Raji (cell line): ENCODE measurements around the gene RAG2.

Source experiments
- POLR2A ChIP-seq: IDR thresholded peaks from 2 replicates; pipeline ENCODE4 v1.6.1; 2011; ENCODE audit warnings: low read depth, low read length, control low read depth; ENCODE audit not compliant: insufficient read depth

RAG2 gene

DNA sequence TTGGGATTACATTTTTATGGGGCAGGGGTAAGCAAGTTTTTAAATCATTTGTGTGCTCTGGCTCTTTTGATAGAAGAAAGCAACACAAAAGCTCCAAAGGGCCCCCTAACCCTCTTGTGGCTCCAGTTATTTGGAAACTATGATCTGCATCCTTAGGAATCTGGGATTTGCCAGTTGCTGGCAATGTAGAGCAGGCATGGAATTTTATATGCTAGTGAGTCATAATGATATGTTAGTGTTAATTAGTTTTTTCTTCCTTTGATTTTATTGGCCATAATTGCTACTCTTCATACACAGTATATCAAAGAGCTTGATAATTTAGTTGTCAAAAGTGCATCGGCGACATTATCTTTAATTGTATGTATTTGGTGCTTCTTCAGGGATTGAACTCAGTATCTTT is 20.2 kb downstream of the RAG2 start:
- no peak for TF ChIP-seq POLR2A

DNA sequence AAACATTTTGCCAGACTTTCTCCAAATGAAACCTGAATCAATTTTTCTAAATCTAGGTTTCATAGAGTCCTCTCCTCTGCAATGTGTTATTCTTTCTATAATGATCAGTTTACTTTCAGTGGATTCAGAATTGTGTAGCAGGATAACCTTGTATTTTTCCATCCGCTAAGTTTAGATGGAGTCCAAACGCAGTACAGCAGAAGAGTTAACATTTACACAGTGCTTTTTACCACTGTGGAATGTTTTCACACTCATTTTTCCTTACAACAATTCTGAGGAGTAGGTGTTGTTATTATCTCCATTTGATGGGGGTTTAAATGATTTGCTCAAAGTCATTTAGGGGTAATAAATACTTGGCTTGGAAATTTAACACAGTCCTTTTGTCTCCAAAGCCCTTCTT is 20.7 kb downstream of the RAG2 start:
- no peak for TF ChIP-seq POLR2A

DNA sequence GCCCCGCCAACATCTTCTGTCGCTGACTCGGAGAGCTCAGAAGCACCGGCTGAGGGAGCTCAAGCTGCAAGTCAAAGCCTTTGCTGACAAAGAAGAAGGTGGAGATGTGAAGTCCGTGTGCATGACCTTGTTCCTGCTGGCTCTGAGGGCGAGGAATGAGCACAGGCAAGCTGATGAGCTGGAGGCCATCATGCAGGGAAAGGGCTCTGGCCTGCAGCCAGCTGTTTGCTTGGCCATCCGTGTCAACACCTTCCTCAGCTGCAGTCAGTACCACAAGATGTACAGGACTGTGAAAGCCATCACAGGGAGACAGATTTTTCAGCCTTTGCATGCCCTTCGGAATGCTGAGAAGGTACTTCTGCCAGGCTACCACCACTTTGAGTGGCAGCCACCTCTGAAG is 23.6 kb downstream of the RAG2 start:
- TF ChIP-seq POLR2A = no peak

DNA sequence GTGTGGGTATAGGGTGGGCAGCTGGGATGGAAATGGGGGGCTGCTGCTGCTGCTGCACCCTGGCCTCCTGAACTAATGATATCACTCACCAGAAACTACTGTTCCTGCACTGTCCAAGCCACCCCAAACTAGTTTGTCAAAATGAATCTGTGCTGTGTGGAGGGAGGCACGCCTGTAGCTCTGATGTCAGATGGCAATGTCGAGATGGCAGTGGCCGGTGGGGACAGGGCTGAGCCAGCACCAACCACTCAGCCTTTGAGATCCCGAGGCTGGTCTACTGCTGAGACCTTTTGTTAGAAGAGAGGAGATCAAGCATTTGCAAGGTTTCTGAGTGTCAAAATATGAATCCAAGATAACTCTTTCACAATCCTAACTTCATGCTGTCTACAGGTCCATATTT is 28.9 kb downstream of the RAG2 start:
- no peak for TF ChIP-seq POLR2A

DNA sequence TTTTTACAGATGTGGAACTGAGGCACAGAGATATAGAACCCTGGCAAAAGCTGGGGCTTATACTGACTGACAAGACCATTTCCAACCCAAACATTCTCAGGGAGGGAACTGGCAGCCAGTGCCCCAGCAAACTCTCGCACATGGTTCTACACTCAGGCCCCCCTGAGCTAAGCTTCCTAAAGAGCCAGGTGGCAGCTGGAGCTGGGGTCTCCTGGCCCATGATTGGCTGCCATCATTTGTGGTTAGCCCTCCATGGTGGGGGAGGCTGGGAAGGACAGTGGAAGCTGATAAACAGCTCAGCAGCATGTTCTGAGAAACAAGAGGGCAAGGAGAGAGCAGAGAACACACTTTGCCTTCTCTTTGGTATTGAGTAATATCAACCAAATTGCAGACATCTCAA is 30.3 kb downstream of the RAG2 start, which contains the start of gene RAG1:
TSS of gene RAG1 (plus strand) at position 314 of the 400 bp plus-strand sequence. CDS start 5,298 bp downstream, outside the sequence.
- TF ChIP-seq POLR2A = no peak

GRCh38 chr11:36566407-36567053 is 31.5 kb downstream of the RAG2 start:
- no peak for TF ChIP-seq POLR2A

- no peak for TF ChIP-seq POLR2A
Observed at GRCh38 chr11:36565031-36565610, 32.9 kb downstream of the RAG2 start.

- no peak for TF ChIP-seq POLR2A
Observed at GRCh38 chr11:36564376-36565030, 33.5 kb downstream of the RAG2 start.

DNA sequence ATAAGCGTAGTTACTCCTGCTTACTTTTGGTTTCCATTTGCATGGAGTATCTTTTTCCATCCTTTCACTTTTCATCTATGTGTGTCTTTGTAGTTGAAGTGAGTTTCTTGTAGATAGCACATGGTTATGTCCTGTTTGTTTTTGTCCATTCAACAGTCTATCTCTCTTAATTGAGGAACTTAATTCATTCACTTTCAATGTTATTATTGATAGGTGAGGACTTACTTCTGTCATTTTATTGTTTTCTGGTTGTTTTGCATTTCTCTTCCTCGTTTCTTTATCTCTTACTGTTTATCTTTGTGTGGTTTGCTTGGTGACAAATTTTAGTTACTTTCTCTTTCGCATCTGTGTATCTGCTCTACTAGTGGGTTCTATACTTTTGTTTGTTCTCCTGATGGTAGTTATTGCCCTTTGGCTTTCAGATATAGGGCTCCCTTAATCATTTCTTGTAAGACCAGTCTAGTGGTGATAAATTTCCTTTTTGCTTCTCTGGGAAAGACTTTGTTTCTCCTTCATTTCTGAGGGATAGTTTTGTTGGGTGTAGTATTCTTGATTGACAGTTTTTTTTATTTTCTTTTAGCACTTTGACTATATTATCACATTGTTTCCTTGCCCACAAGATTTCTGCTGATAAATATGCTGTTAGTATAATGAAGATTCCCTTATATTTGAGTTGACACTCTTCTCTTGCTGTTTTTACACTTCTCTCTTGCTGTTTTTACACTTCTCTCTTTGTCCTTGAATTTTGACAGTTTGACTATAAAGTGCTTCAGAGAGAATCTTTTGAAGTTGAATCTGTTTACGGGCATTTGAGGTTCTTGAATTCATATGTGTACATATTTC is 39.2 kb downstream of the RAG2 start:
- no peak for TF ChIP-seq POLR2A

DNA sequence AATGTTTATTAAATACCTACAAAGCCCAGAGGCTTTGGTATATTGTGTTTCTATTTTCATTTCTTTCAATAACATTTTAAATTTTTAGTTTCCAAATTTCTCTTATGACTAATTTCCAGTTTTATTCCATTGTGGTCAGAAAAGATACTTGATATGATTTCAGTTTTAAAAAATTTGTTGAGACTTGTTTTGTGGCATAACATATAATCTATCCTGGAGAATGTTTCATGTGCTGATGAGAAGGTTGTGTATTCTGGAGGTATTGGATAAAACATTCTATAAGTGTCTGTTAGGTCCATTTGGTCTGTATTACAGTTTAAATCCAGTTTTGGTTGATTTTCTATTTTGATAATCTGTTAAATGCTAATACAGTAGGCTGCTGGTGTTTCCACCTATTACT is 40.0 kb downstream of the RAG2 start:
- TF ChIP-seq POLR2A = no peak

- TF ChIP-seq POLR2A = no peak
Observed at GRCh38 chr11:36550385-36551115, 47.5 kb downstream of the RAG2 start.
